Measurements from ENCODE around the gene BSCL2. TPM values are rescaled to one million over a fixed set of nuclear protein-coding genes. Genes with fewer than 3 reads are reported as not detected.

Gene BSCL2
- total RNA-seq, 1 experiment from 2014 or later = 77.4 TPM

GRCh38 chr11:62646825-62647608, 60.2 kb downstream of the BSCL2 start:
- H3K27me3 ChIP-seq (ENCODE audit: insufficient read depth, low read length) = no peaks in the 10 kb centered on the region
- TF ChIP-seq CTCF (conservative IDR thresholded peaks at IDR 0.05) = no peak
- no peak overlapping the region for H2AFZ ChIP-seq (ENCODE audit: low read length)
- no peaks in the 10 kb centered on the region for H3K9me3 ChIP-seq (ENCODE audit: control insufficient read depth, low read depth, low read length)
- H3K79me2 ChIP-seq (ENCODE audit: insufficient read depth, low read length) = peaks cover 12% of the 10 kb centered on the region; the same call in 1 of the 2 replicates
- no peak overlapping the region for H3K18ac ChIP-seq (ENCODE audit: insufficient read length, low read depth, low read length)
- no peaks in the 10 kb centered on the region for H3K79me1 ChIP-seq (ENCODE audit: insufficient read depth, low read depth, low read length, poor library complexity, severe bottlenecking)
- no peaks in the 10 kb centered on the region for H4K20me1 ChIP-seq (ENCODE audit: control insufficient read depth, insufficient read depth, insufficient read length)
- H3K9ac ChIP-seq (ENCODE audit: extremely low read depth, insufficient read length, low read length) = no peak overlapping the region
- no peak overlapping the region for H2AK5ac ChIP-seq (ENCODE audit: insufficient read length, low read length)
- no peak overlapping the region for H2BK20ac ChIP-seq (ENCODE audit: low read depth, low read length, poor library complexity, severe bottlenecking)
- no peak overlapping the region for H2BK120ac ChIP-seq (ENCODE audit: low read depth, low read length, poor library complexity, severe bottlenecking)
- H3K23ac ChIP-seq (ENCODE audit: insufficient read length, low read depth, low read length) = no peak overlapping the region
- H4K91ac ChIP-seq (ENCODE audit: insufficient read length, low read depth, low read length) = no peak overlapping the region
- no peak overlapping the region for H3T11ph ChIP-seq (ENCODE audit: low read length)
- H2BK5ac ChIP-seq (ENCODE audit: insufficient read length, low read length) = no peak overlapping the region
- peaks cover 3% of the 10 kb centered on the region; the same call in 1 of the 2 replicates for H3K4me1 ChIP-seq (ENCODE audit: insufficient read depth, low read length)
- Mint-ChIP-seq H3K4me1 (peaks cover 7 to 9% of the 10 kb centered on the region in 2 experiments), H3K27me3 (ENCODE audit: low read depth) (no peaks in the 10 kb centered on the region), H3K9me3 (no peaks in the 10 kb centered on the region), H3K4me3 (peak overlapping the region; percentile 98 to 100), H3K27ac (peak overlapping the region in 1 of 3 experiments; percentile 59; a peak in 1 of 7 replicates), H3K36me3 (ENCODE audit: insufficient read depth in 1 of 3, low read depth in 3 of 3) (peaks cover 14 to 46% (median 29%) of the 10 kb centered on the region in 3 experiments)
- no peak overlapping the region for H3K27ac ChIP-seq (ENCODE audit: insufficient read length, low read depth, low read length)
- no peak overlapping the region for H3K56ac ChIP-seq (ENCODE audit: insufficient read length, low read depth, low read length)
- no peak overlapping the region for H4K8ac ChIP-seq (replicated peaks; ENCODE audit: insufficient read length, low read depth, low read length)
- peak overlapping the region; percentile 39 for H3K4me2 ChIP-seq (ENCODE audit: insufficient read depth, insufficient read length, low read length)
- peaks cover 5% of the 10 kb centered on the region for H3K23me2 ChIP-seq (ENCODE audit: insufficient read length, low read depth, low read length, poor library complexity, severe bottlenecking)
- DNase-seq = peak; percentile 40
- no peak overlapping the region for H2BK15ac ChIP-seq (ENCODE audit: low read depth, low read length)
- H2BK12ac ChIP-seq (ENCODE audit: insufficient read length, low read depth, low read length) = no peak overlapping the region
- no peak overlapping the region for H3K4ac ChIP-seq (ENCODE audit: low read depth, low read length)
- no peak overlapping the region for H3K14ac ChIP-seq (ENCODE audit: insufficient read depth, low read length)
- no CpG with 5 or more reads among the region's 32 CpGs for WGBS (ENCODE audit: extremely low coverage, insufficient read length, low lambda C conversion rate)
- H4K5ac ChIP-seq (ENCODE audit: insufficient read length, low read depth, low read length) = no peak overlapping the region
